Inferior parietal cortex (tissue), 1 donor: ENCODE results near the gene TPSD1.
"Not testable (repeated sequence)": the region's sequence is repeated elsewhere in the genome, so short reads cannot be mapped to it uniquely, and the experiment has no call there.

Experiments
- DNase-seq: peaks from one replicate; pipeline ENCODE4 v3.0.0-alpha.2; 2016; ENCODE audit errors: extremely low spot score

Gene TPSD1

DNA sequence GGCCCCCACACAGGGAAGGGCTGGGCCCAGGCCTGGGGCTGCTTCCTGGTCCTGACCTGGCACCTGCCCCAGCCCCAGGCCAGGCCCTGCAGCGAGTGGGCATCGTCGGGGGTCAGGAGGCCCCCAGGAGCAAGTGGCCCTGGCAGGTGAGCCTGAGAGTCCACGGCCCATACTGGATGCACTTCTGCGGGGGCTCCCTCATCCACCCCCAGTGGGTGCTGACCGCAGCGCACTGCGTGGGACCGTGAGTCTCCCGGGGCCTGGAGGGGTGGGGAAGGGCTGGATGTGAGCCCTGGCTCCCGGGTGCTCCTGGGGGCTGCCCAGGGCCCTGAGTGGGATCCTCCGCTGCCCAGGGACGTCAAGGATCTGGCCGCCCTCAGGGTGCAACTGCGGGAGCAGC, 14.8 kb upstream of the TPSD1 start:
- not testable (repeated sequence) for DNase-seq

- DNase-seq, result not testable (repeated sequence)
These were observed 12.5 kb upstream of the TPSD1 start for GRCh38 chr16:1243363-1243762.

GRCh38 chr16:1243907-1244850, 11.7 kb upstream of the TPSD1 start:
- DNase-seq, result not testable (repeated sequence)

GRCh38 chr16:1244881-1245280, 11.0 kb upstream of the TPSD1 start:
- no peak for DNase-seq

DNA sequence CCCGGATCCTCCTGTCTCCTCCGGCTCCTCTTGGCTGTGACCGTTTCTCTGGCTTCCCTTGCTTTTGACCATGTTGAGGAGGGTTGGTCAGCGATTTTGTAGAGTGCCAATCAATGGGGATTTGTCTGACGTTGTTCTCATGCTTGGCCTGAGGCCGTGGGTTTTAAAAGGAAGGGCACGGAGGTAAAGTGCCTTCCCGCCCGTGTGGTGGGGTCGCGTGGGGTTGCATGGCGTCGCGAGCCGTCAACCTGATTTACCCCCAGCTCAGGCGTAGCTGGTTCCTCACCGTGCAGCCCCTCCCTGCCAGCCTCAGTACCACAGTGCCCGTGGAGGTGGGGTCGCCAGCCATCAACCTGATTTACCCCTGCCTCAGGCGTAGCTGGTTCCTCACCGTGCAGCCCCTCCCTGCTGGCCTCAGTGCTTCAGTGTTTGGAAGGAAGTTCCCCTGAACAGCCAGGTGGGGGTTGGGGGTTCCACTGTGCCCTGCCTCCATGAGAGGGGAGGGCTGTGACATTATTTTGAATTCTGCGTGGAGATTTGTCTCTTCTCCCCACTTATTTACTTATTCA, 10.3 kb upstream of the TPSD1 start:
- no peak for DNase-seq

GRCh38 chr16:1247903-1248537, 7.8 kb upstream of the TPSD1 start:
- not testable (repeated sequence) for DNase-seq

GRCh38 chr16:1249031-1249755, 6.7 kb upstream of the TPSD1 start:
- DNase-seq, result not testable (repeated sequence)

- not testable (repeated sequence) for DNase-seq
These were observed 2.0 kb upstream of the TPSD1 start for GRCh38 chr16:1253701-1254364.

GRCh38 chr16:1254821-1255220, 1.0 kb upstream of the TPSD1 start:
- DNase-seq, result not testable (repeated sequence)

GRCh38 chr16:1256296-1256873, 516 bp downstream of the TPSD1 start:
- DNase-seq, result not testable (repeated sequence)

- no peak for DNase-seq
These were observed 1.0 kb downstream of the TPSD1 start for GRCh38 chr16:1256874-1257322.

GRCh38 chr16:1257561-1258224, 1.8 kb downstream of the TPSD1 start:
- no peak for DNase-seq

DNA sequence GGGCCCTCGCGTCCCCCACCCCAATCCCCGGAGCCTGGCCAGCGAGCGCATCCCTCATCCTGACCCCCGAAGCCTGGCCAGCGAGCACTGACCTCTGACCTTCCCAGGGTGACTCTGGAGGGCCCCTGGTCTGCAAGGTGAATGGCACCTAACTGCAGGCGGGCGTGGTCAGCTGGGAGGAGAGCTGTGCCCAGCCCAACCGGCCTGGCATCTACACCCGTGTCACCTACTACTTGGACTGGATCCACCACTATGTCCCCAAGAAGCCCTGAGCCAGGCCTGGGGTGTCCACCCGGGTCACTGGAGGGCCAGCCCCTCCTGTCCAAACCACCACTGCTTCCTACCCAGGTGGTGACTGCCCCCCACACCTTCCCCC, 2.3 kb downstream of the TPSD1 start:
- DNase-seq, result no peak

- DNase-seq, result no peak
These were observed 3.3 kb downstream of the TPSD1 start for GRCh38 chr16:1258906-1259759.

DNA sequence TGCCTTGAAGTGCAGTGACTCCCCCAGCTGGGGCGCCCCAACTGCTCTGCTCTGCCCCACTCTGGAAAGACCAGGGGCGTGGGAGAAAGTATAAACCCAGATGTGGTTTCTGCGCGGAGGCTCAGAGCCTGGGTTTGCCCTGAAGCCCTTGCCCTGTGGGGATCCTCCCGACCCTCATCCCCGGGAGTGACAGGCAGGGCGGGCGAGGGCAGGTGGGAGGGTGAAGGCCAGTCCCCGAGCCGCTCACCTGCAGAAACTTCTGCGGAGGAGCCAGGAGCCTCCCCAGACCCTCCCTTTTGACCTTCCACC, 3.8 kb downstream of the TPSD1 start:
- no peak for DNase-seq

- DNase-seq, result no peak
These were observed 4.3 kb downstream of the TPSD1 start for GRCh38 chr16:1260101-1260680.

GRCh38 chr16:1261131-1261892, 5.4 kb downstream of the TPSD1 start:
- DNase-seq, result no peak

- DNase-seq, result no peak
These were observed 6.5 kb downstream of the TPSD1 start for GRCh38 chr16:1262210-1262845.
